Right lobe of liver (tissue), 6 donors: ENCODE measurements around the gene UBE2E2. TPM values are rescaled to one million over a fixed set of nuclear protein-coding genes. Genes with fewer than 3 reads are reported as not detected.
A peak's percentile ranks its signal among the peaks of the same experiment; 100 is the strongest.
"Not testable (repeated sequence)": the region's sequence is repeated elsewhere in the genome, so short reads cannot be mapped to it uniquely, and the experiment has no call there.

Source experiments
- ATAC-seq, 4 donors: fragments of 200-7000 bp; cut with Tn5 transposase; one replicate each; pipeline ENCODE4 v1.9.1; 2020; ENCODE audit warnings: mild to moderate bottlenecking in 4 of 4, moderate library complexity in 4 of 4
- DNase-seq, 3 donors: peaks; one replicate each; pipeline ENCODE4 v3.0.0-alpha.2; 2020
- H3K27ac ChIP-seq, 3 donors: fragments of 200-600 bp; one replicate each; pipeline ENCODE4 v1.8.0; 2022
- H3K27me3 ChIP-seq, 2 donors: fragments of 200-600 bp; one replicate each; pipeline ENCODE4 v1.8.0; 2022
- H3K36me3 ChIP-seq, 4 donors: fragments of 200-600 bp; sonication (generic) in 1 of 4; one replicate each; pipeline versions ENCODE4 v1.5.1 to v1.8.0; 2017 to 2022; ENCODE audit warnings: control low read depth in 1 of 4
- H3K4me1 ChIP-seq, 4 donors: fragments of 200-600 bp; sonication (generic) in 1 of 4; one replicate each; pipeline versions ENCODE4 v1.5.1 to v1.8.0; 2017 to 2022; ENCODE audit warnings: control low read depth in 1 of 4
- H3K4me3 ChIP-seq, 3 donors: fragments of 200-600 bp; one replicate each; pipeline ENCODE4 v1.8.0; 2022
- H3K9me3 ChIP-seq, 4 donors: fragments of 200-600 bp; sonication (generic) in 1 of 4; one replicate each; pipeline versions ENCODE4 v1.5.1 to v1.8.0; 2017 to 2022; ENCODE audit warnings: control low read depth in 1 of 4
- CTCF ChIP-seq, 4 donors: fragments of 200-600 bp in 3 of 4; fragments of 450-650 bp in 1 of 4; IDR thresholded peaks; one replicate each; pipeline versions ENCODE4 v1.5.1 to v1.8.0; 2016 to 2022; ENCODE audit warnings: antibody characterized with exemption in 4 of 4, mild to moderate bottlenecking in 2 of 4
- POLR2A ChIP-seq: fragments of 450-650 bp; IDR thresholded peaks from one replicate; pipeline ENCODE4 v1.6.1; 2017; ENCODE audit warnings: antibody characterized with exemption, mild to moderate bottlenecking
- WGBS: methylation state at CpG from one replicate; pipeline ENCODE4 v1.1.6; 2018; ENCODE audit warnings: low coverage, low lambda C conversion rate; ENCODE audit not compliant: insufficient coverage; ENCODE audit errors: missing lambda C conversion rate; 5-methylcytosine and 5-hydroxymethylcytosine counted together
- intact Hi-C, 2 donors: fragments of 100-400 bp; cut with DNase I; formaldehyde crosslinking; loops; one replicate each; pipeline versions ENCODE4 v1.11.2 to v1.14.1; 2022
- total RNA-seq, 6 experiments: library from RNA; depleted of rRNA in 2 of 6; stranded (reverse); fragments of >200 nt in 2 of 6; fragmentation: NEBNext Ultra II Directional in 3 of 6; extraction: Animal tissue kit (Norgen Biotek cat#: 25700) in 3 of 6; gene quantifications; one replicate each; pipeline versions ENCODE4 v1.1.0 to v1.2.4, GENCODE V29; 2016 to 2023
- donor health status: DM: no; HTN: yes; CAD: no.
- donor health status: DM: no; HTN: no; CAD: no.
- donor health status: DM: no; HTN: no; CAD: no.
- donor health status: DM: no; HTN: yes; CAD: no.
- donor health status: DM: no; HTN: yes; CAD: no.

Gene UBE2E2
- total RNA-seq, 6 experiments from 2014 or later, result 17.2 to 29.1 (median 18.1) TPM

GRCh38 chr3:23341147-23341838 is 138.2 kb downstream of the UBE2E2 start:
- no peaks in the 10 kb centered on the region for H3K9me3 ChIP-seq
- WGBS, result 0% methylated on average over 1 of the region's 1 CpG
- H3K4me1 ChIP-seq, result no peaks in the 10 kb centered on the region
- no peaks in the 10 kb centered on the region for H3K27me3 ChIP-seq
- no peaks in the 10 kb centered on the region for H3K36me3 ChIP-seq
- DNase-seq, result no peak
- H3K4me3 ChIP-seq, result no peak overlapping the region
- intact Hi-C loops, result no loop called here
- ATAC-seq, result no peak
- H3K27ac ChIP-seq, result no peak overlapping the region
- TF ChIP-seq POLR2A, result no peak

- Histone ChIP-seq H3K4me1 (no peaks in the 10 kb centered on the region), H3K36me3 (no peaks in the 10 kb centered on the region), H3K4me3 (no peak overlapping the region), H3K27me3 (no peaks in the 10 kb centered on the region), H3K9me3 (no peaks in the 10 kb centered on the region), H3K27ac (no peak overlapping the region)
- 64% methylated on average over 4 of the region's 4 CpGs for WGBS
- TF ChIP-seq CTCF (IDR thresholded peaks at IDR 0.05) (no peak), POLR2A (no peak)
- intact Hi-C loops, result no loop called here
- ATAC-seq (peak in 1 of 4 donors; percentile 35), DNase-seq (no peak)
Observed at GRCh38 chr3:23342343-23342742, 139.2 kb downstream of the UBE2E2 start.

- WGBS, result 90% methylated on average over 5 of the region's 7 CpGs
Observed at GRCh38 chr3:23343509-23343908, 140.4 kb downstream of the UBE2E2 start.

GRCh38 chr3:23344886-23345285 is 141.8 kb downstream of the UBE2E2 start:
- no peak for ATAC-seq
- Histone ChIP-seq H3K4me1 (no peaks in the 10 kb centered on the region), H3K4me3 (no peak overlapping the region), H3K27ac (no peak overlapping the region), H3K36me3 (no peaks in the 10 kb centered on the region), H3K27me3 (no peaks in the 10 kb centered on the region), H3K9me3 (no peaks in the 10 kb centered on the region)
- no peak for DNase-seq
- WGBS, result 38% methylated on average over 1 of the region's 1 CpG
- TF ChIP-seq POLR2A (no peak), CTCF (IDR thresholded peaks at IDR 0.05) (no peak)
- intact Hi-C loops, result no loop called here

More at GRCh38 chr3:23343509-23343908, 140.4 kb downstream of the UBE2E2 start:
- no peak overlapping the region for H3K27ac ChIP-seq
- H3K4me3 ChIP-seq, result no peak overlapping the region
- no peaks in the 10 kb centered on the region for H3K9me3 ChIP-seq
- H3K27me3 ChIP-seq, result no peaks in the 10 kb centered on the region
- intact Hi-C loops, result no loop called here
- H3K36me3 ChIP-seq, result no peaks in the 10 kb centered on the region
- H3K4me1 ChIP-seq, result no peaks in the 10 kb centered on the region
- no peak for DNase-seq
- no peak for TF ChIP-seq POLR2A
- ATAC-seq, result no peak

- DNase-seq, H3K27me3 ChIP-seq, intact Hi-C loops, H3K36me3 ChIP-seq, H3K27ac ChIP-seq, H3K9me3 ChIP-seq, ATAC-seq, H3K4me1 ChIP-seq, H3K4me3 ChIP-seq: not testable (repeated sequence)
- 95% methylated on average over 12 of the region's 15 CpGs for WGBS
Observed at GRCh38 chr3:23349444-23349843, 146.3 kb downstream of the UBE2E2 start.

GRCh38 chr3:23356169-23356568 is 153.0 kb downstream of the UBE2E2 start:
- no peak for TF ChIP-seq POLR2A
- no peak for TF ChIP-seq CTCF (IDR thresholded peaks at IDR 0.05)
- H3K36me3 ChIP-seq, result no peaks in the 10 kb centered on the region
- no peak overlapping the region for H3K27ac ChIP-seq
- intact Hi-C loops, result no loop called here
- H3K4me3 ChIP-seq, result no peak overlapping the region
- H3K9me3 ChIP-seq, result no peaks in the 10 kb centered on the region
- H3K4me1 ChIP-seq, result no peaks in the 10 kb centered on the region
- DNase-seq (no peak), ATAC-seq (peak; percentile 68 to 90 (median 78))
- WGBS, result 57% methylated on average over 3 of the region's 3 CpGs
- no peaks in the 10 kb centered on the region for H3K27me3 ChIP-seq
